HG02981 (cell line): Measurements from ENCODE around the gene HEBP1.

Experiments used
- ATAC-seq: cut with Tn5 transposase; IDR thresholded peaks from one replicate; pipeline ENCODE4 v1.9.1; 2021; ENCODE audit warnings: mild to moderate bottlenecking, moderate library complexity; ENCODE audit not compliant: unreplicated experiment

Gene HEBP1

GRCh38 chr12:12954878-12955625, 45.0 kb downstream of the HEBP1 start:
- no peak for ATAC-seq

DNA sequence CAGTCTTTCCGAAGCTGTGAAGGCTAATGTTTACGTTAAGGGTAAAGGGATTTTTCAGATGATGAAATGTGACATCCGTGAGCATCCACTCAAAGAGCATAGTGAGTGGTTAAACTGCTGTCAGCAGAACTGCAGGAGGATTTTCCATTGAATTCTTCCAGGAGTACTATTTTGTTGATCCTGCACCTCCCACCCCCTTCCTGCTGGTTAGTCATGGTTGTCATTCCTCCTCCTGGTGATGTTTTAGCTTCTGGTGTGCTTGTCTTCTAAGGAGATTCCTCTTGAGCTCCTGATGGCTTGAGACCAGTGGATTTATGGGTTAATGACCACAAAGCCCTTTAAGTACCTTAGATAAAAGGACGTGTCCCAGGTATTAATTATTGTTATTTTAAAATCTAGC, 45.7 kb downstream of the HEBP1 start:
- no peak for ATAC-seq

DNA sequence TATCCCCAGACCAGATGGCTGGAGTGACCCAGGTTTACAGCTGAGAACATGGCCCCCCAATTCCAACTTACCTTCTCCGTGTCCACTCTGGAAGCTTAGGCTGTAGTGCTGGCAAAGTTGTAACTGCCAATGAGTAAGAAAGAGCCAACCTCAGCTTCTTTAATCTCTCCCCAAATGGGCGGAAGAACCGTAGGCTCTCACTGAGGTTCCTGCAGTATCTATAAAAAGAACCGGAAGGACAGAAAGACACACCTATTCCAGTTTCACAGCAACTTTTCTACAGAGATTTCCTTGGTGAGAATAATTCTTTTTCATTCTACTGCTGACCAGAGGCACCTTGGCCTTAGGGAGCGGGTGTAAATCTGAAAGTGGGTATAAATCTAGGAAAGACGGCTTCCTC, 48.0 kb downstream of the HEBP1 start, which contains the start of gene GPRC5D:
Gene GPRC5D (minus strand): TSS at position 135 of the 400 bp plus-strand sequence. CDS start 1,786 bp downstream, outside the sequence.
- ATAC-seq: no peak

DNA sequence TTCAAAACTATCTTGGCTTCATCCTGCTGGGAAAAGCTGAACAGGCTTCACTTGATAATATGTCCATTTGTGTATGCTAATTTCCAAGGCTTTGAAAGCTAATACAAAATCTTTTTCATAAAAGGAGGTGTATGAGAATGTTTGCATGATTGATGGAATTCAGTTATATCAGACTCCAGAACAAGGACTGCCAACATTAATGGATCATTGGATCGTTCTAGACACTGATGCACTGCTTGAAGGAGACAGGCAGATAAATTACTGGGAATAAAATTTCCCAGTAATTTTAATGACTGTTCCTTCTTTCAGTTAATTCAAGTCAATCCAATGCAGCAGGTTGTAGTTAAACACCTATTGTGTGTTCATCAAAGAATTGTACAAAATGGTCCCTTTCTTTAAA, 48.6 kb downstream of the HEBP1 start:
- no peak for ATAC-seq

- ATAC-seq: no peak
These were observed 52.2 kb downstream of the HEBP1 start for GRCh38 chr12:12947902-12948301.

GRCh38 chr12:12946686-12947355, 53.2 kb downstream of the HEBP1 start:
- no peak for ATAC-seq

DNA sequence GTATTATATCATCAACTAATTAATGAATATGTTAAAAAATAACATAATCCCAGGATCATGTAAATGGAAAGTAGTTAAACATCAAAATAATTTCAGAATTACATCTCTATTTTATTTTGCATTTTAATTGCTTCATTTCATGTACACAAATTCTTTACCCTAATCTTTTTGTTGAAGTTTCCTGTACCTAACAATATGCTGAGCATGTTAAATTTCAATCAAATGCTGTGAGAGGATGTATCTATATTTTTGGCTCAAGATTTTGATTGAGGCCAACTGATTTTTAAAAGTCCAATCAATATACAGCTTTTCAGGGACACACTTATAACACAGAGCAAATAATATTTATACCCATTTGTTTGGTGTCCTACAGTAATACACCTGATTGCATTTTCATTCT, 54.5 kb downstream of the HEBP1 start:
- no peak for ATAC-seq

GRCh38 chr12:12943586-12944260, 56.3 kb downstream of the HEBP1 start:
- no peak for ATAC-seq

- ATAC-seq: no peak
These were observed 58.4 kb downstream of the HEBP1 start for GRCh38 chr12:12941450-12942350.

GRCh38 chr12:12939888-12940287, 60.2 kb downstream of the HEBP1 start:
- no peak for ATAC-seq

GRCh38 chr12:12938541-12938940, 61.5 kb downstream of the HEBP1 start:
- no peak for ATAC-seq

GRCh38 chr12:12936983-12937491, 63.0 kb downstream of the HEBP1 start:
- no peak for ATAC-seq

GRCh38 chr12:12934556-12934955, 65.5 kb downstream of the HEBP1 start:
- ATAC-seq: no peak

- ATAC-seq: no peak
These were observed 66.3 kb downstream of the HEBP1 start for GRCh38 chr12:12933742-12934141.

GRCh38 chr12:12930633-12931219, 69.3 kb downstream of the HEBP1 start:
- no peak for ATAC-seq

- ATAC-seq: no peak
These were observed 70.4 kb downstream of the HEBP1 start for GRCh38 chr12:12929696-12930095.

- ATAC-seq: no peak
These were observed 72.6 kb downstream of the HEBP1 start for GRCh38 chr12:12927211-12928079.

DNA sequence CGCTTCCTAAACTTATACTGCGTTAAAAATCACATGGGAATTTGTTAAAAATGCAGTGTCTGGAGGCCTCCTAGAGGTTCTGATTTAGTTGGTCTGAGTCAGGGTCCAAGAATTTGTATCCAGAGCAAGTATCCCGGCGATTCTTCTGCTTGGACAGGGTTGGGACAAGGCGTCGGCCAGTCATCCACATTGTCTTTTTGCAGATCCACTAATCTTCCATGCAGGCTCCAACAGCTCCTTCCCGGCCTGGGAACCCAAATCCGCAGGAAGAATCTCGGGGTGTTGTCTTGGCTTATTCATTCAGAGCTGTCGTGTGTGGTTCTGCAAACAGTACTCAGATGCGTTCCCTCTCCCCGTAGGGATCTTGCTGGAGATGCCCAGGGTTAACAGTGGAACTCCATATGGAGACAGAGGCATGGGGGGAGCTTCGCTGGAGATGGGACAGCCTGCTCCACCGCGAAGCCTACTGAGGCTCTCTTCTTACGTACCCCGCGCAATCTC, 73.4 kb downstream of the HEBP1 start:
- ATAC-seq: no peak

- no peak for ATAC-seq
These were observed 74.7 kb downstream of the HEBP1 start for GRCh38 chr12:12925388-12925787.
